ENCODE data around the gene FLNB.

DNA sequence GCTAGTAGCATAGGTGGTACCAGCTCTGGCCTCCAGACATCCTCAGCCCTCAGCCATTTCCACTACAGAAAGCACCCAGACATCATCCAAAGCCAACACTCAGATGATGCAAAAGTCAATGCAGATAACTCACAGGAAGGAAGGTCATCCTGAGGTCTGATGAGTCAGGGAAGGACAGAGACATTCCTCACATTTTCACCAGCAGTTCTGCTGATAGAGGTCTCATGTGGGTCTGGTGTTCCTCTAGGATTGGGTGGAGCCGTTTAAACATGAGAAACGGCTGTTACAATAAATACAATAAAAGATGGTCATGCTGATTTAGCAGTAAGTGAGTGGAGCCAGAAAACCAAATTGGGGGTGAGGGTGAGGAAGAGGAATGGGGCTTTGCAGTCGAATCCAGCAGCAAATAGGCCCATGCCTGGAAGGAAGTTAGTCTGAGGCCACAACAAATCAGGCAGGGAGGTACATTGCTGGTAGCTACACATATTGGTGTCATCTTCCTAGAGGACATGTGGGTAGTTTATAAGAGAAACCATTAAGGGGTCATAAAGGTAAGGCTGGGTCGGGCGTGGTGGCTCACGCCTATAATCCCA lies 33.3 kb upstream of the FLNB start:
- no peak for TF ChIP-seq CTCF (IDR thresholded peaks at IDR 0.05)
- peak; percentile 62 for TF ChIP-seq POLR2AphosphoS5 (IDR thresholded peaks at IDR 0.05)
